ENCODE results near the gene CRB2.

The CRB2 gene

DNA sequence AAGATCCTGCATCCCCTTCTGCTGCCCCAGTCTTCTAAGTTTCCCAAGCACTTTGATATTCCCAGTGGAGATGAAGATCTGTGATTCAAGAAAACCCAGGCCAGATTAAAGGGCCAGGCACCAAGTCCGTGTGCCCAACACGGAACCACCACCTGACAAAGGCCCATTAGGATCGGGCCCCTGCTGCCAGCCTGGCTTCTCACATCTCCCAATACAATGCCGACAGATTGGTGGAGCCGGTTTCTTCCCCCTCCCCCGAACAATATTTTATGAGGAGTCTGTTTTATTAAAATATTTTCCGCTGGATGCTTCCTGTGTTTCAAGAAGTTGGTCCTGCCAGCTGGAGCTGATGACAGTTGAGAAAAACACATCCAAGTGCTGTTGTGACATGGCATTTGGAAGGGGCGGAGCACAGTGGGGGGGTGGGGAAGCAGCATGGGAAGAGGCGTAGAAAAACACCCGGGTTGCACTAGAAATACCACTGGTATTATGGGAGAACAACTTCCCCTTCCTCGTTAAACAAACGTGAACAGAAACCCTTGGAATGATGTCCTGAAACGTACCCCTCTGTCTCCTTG lies 45.0 kb downstream of the CRB2 start:
- DNase-seq (ENCODE audit: low read depth in 2 of 2, low spot score in 1 of 2): no peak

DNA sequence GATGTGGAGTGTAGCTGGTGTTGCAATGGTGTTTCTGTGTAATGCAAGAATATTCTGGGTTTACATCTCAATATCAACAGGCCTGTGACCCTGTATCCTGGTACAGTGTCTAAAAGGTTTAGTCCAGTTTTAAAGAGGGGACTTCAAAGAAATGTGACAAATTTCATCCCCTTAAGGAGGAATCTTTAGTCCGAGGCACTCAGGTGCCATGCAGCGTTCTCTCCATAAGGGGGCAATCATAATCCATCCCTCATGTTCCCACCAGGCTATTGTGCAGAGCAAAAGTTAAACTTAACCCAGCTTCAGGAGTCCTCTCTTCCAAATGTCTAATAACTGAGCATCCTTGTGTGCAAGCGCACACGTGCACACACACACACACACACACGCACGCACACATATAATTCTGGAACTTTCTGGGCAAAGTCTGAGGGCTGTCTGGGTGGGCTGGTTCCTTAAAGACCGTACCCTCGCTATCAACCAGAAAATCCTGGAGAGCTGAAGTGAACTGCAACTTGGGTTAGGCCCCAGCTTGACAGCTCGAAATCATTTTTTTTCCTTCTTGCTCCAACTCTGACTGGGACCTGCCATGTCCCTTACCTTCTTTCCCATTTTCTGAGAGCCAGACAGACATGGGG lies 46.0 kb downstream of the CRB2 start:
- DNase-seq (ENCODE audit: low read depth in 2 of 2, low spot score in 1 of 2): no peak

DNA sequence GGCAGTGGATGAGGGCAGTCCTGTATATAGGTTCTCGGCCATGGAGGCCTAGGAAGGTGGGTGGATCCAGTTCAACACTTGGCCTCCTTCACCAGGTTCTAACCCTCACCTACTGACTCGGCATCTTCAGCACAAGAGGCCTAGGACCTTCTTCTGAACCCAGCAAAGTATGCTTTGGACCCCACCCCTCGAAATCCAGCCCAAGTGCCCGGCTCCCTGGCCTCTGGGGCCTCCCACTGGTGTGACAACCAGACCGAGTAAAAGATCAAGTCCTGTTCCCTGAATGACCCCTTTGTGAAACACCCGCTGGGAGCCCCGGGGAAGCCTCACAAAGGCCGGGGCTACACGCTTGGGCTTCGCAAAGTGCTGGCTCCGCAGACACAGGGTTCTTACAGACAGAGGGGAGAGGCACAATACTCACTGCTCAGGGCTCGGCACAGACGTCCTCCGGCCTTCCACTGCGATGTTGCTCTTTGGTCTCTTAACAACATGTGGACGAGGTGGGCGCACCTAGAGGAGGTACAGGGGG lies 47.0 kb downstream of the CRB2 start:
- no peak for DNase-seq (ENCODE audit: low read depth in 2 of 2, low spot score in 1 of 2)

DNA sequence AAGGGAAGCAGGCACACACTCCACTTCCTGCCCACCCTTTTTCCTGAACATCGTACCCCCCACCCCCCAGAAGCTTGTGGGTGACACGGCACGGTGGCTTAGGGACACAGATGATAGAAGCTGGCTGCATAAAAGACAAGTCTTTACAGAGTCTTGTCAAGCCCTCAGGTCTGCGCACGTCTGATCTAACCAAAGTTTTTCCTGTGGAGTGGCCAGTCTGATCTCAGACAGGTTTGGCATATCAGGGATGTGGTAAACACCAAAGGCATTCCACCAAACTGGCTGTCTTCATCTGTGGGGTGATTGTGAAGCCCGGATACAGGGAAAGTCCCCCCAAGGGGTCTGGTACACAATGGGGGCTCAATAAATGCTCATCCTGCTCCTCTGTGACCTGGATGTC lies 50.0 kb downstream of the CRB2 start:
- no peak for DNase-seq (ENCODE audit: low read depth in 2 of 2, low spot score in 1 of 2)

DNA sequence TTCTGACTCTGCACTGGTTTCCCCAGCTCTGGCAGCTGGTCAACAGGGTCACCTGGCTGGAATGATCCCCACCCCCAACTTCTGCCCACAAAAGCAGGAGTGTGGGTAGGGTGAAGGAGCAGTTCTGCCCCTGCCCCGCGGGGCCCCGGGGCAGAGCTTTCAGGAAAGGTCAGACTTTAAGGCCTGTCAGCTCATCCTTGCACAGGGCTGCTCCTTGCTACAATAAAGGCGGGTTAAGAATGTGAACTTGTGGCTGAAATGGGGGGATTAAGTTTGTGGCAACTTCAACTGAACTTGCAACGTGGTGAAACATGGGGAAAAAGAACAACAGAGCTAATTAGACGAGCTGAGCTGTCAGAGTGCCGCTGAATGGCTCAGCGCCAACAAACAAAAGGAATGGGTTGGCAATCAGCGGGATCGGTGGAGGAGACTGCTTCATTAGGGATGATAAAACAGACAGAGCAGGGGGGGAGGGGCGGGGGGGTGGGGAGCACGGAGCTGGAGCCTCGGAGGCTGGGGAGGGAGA lies 50.8 kb downstream of the CRB2 start:
- no peak for DNase-seq (ENCODE audit: low read depth in 2 of 2, low spot score in 1 of 2)

DNA sequence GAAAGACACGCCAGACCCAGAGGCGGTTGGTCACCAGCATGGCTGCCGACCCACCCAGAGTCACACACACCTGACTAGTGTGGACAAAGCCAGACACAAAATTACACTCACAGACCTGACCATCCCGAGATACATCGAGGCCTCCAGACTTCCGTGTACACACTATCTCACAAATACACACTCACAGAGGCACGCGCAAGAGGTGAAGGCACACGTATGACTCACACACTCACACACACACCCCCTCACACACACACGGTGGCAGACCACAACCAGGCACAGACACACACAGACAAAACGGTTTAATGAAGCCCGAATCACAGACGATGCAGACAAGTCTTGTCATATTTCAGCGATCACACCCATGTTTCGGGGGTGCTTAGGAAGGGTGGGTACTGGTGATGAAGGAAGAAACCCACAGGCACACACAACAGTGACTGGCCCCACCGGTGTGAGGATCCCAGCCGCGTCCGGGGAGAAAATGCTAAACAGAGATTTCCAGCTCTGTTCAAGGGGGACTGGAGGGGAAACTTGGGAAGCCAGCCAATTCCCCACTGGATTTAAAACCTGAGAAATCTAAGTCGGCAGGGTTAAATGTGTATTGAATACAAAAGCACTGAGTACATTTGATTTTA lies 51.3 kb downstream of the CRB2 start:
- DNase-seq (ENCODE audit: low read depth in 2 of 2, low spot score in 1 of 2): no peak

DNA sequence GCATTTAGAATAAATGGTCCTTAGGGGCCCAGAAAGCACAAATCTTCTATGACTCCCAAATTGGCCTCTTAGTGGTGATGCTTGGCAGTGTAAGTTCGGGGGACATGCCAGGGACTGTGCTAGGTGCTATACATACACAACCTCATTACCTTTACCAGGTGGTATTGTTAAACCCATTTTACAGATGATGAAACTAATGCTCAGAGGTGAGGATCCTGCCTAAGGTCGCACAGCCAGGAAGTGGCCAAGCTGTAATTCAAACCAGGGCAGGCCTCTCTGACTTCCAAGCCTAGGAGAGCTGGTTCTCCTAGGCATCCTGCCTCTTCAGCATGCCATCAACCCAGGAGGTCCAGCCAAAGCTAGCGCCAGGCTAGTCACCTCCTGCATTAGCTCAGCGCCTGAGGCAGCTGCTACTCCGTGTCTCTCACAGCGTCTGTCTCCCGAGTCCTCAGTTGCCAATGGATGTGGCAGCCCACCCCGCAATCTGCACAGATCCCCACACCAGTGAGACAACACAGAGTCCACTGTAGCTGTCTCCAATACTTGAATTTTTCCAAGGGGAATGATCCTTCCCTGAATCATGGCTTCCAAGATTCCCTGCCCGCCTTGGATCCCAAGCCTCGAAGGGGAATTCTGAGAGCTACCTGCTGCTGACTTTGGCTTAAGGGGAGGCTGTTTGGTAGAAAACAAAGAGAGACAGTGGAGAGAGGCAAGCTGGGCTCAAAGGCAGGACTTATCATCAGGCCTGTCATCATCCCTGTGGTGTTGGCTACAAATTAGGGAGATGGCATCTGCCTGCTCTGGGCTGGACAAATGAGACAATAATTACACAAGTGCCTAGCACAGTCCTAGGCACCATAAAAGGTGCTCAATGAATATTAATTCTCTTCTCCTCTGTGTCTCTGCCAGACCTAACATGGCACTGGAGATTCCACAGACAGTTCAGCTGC lies 52.6 kb downstream of the CRB2 start:
- DNase-seq (ENCODE audit: low read depth in 2 of 2, low spot score in 1 of 2): no peak

DNA sequence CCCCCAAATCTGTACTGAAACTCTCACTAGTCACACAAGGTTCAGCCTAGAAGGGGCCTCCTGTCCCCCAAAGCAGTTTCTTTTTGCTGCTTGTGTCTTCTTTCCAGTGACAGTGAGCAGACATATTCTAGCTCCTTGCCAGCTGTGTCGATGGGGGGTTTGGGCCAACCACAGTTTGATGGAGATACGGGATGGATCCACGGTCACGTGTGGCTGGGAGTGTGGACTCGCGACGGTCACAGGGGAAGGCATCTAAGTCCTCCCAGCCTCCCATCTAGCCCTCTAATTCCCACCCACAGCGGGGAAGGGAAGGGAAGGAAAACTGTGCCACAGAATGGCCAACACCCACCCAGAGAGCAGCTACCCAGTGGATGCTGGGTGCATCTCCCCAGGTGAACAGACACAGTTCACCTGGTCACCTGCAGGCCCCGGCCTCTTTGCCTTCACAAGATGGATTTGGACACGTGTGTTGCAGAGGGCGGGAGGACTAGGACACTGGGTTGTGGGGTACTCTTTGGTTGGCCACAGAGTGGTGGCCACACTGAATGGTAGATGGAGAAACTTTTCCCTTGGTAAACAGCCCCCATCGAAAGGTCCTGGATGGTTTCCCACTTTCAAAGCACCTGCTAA lies 54.4 kb downstream of the CRB2 start:
- no peak for DNase-seq (ENCODE audit: low read depth in 2 of 2, low spot score in 1 of 2)

DNA sequence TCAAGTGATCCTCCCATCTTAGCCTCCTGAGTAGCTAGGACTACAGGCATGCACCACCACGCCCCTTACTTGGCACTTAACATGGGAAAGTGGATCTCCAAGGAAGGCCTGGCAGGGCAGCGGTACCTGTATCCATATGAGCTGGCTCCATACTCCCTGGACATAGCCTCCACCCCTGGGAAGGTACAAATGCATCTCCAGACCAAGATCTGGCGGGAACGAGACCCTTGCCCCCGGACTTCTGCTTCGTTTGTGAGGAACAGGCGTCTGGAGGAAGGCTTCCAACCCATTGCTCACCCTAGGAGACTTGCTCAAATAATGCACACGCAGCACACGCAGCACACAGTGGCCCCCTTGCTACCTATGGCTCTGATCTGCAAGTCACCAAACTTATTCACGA lies 55.2 kb downstream of the CRB2 start:
- no peak for DNase-seq (ENCODE audit: low read depth in 2 of 2, low spot score in 1 of 2)

DNA sequence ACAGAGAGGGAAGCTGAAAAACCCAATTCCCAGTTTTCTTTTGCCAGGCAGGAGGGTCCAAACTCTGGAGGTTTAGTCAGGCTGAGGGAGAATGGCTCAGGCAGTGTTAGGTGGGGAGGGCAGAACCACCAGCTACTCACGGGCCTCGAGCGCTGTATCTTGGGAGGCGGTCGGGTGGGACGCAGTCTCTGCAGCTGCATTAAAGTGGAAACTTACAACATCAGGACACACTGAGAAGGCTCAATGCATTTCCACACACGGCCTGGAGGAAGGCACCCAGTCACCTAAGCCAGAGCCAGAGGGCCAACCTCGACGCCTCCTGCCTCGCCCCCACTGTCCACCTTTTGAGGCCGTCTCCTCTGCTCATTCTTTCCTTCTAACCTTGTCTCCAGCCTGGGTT lies 55.6 kb downstream of the CRB2 start:
- DNase-seq (ENCODE audit: low read depth in 2 of 2, low spot score in 1 of 2): no peak

DNA sequence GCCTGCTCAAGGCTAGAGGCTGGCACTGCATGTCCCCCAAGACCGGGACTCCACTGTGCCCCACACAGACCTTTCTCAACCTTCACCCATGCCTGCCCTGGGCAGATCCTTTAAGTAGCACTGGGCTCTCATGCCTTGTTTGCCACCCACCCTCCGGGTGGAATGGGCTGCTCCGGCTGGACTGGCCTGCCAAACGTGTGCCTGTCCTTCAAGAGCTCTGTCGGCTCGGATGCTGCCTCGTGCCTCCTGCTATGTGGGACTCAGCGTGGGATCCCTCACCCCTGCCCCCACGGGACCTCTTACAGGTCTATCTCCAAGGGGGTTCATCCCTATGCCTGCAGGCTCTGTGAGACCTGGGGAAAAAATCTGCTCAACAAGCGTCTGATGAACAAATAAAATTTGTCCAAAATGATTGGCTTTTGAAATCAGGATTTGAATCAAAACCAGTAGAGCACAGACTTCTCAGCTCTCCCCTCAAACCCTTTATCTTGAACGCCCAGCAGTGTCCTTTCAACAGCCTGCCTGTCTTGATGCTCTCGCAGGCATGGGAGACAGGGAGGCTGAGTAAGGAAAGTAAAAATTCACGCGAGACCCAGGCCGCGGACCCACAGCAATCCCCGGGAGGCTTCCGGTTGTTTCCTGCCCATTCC lies 56.3 kb downstream of the CRB2 start:
- DNase-seq (ENCODE audit: low read depth in 2 of 2, low spot score in 1 of 2): no peak

DNA sequence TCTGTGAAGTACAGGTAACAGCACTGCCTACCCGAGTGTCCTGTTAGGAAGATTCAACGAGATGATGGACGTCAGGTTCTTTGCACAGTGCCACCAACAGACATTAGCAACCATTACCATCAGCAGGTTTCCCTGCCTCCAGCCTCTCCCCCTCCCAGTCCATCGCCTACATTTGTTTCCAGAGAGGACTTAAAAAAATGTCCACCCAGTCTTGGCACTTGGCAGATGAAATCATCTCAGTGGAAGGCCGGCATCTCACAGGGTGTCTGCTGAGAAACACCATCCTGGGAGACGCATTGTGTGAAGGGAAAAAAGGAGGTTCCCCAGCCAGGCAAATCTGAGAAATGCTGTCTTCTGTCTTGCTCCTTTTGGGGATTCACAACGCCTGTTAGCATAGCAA lies 58.2 kb downstream of the CRB2 start:
- DNase-seq (ENCODE audit: low read depth in 2 of 2, low spot score in 1 of 2): no peak

DNA sequence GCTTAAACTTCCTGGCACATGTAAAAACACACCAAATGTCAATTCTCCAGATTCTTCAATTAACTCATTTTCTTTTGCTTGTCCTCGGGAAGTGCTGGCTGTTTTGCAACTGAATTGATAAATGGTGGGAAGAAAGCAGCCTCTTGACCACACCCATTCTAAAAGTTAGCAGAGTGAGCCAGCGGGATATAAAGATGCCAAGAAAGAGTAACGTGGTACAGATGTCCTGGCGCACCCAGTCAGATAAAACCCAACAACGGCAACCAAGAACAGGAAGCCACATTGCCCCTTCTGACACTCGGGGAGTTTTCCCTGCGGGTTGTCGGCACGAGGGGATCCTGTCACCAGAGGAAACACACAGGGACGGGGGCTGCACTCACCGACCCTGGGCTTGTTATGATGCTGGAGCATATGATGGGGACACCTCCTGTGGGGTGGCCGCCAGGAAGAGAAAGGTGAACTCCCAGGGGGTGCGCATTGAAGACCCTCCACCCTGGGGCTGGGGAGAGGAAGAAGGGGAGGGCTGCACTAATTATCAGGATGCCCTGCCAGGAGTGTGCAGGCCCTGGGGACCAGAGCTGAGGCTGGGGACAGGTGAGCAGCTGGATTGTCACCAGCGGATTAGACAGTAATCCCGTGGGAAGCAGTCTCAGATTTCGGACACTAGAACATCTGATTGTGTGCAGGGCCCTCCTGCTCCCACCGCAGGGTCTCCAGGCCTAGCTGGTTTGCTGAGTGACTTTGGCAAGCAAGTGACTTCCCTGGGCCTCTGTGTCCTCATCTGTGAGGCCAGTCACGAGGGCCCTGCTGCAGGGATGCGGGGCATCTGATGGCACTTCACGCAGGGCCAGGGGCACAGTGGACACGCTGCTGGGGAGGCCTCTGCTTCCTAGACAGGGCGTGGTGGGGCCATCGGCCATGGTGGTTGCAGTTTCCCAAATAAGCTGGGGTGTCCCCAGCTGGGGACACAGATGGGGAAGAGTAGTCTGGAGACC lies 59.2 kb downstream of the CRB2 start:
- DNase-seq (ENCODE audit: low read depth in 2 of 2, low spot score in 1 of 2): no peak

DNA sequence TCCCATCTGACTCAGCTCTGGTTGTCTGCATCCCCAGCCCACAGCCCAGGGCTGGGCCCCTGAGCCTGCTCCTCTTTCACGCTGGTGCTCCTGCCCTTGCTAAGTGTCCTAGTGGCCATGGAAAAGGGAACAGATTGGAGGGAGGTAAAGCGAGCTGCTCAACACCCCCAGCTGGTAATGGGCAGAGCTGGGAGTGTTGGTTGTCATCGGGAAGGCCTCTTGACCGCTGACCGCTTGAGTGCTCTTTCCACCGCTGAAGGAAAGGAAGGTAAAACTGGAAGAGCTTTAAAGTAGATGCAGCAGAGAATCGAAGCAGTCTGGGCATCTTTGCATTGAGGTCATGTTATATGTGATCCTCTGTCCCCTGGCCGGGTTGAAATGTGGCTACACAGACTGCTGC lies 60.2 kb downstream of the CRB2 start:
- DNase-seq (ENCODE audit: low read depth in 2 of 2, low spot score in 1 of 2): no peak

DNA sequence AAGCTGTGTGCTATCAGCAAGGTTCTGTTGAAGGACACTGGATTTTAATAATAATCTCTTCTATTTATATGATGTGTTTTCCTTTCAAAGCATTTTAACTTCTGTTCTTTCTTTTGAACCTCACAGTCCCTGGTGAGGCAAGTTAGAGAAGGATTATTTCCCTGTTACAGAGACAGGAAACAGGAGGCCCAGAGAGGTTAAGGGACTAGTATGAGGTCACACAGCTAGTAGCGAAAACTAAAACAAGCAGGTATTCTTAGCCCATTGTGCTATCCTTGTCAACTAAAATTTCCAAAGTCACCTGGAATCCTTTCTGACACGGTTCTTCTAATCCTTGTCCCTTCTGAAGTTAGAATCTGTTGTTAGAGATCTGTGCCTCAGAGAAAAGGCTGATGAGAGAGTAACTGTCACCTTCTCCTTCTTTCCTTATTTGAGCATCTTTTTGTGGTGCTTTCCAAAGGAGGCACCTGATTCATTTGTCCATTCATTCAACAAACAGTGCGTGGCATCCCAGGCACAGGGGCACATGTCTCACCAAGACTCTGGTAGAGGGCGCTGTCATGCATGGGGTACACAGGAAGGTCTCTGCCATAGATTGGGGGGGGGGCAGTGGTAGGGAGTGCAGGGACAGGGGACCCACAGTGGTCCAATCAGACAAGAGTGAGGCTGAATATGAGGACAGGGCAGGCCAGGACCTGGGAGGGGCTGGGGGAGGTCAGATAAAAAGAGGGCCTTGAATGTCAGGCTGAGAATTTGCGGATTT lies 61.5 kb downstream of the CRB2 start:
- DNase-seq (ENCODE audit: low read depth in 2 of 2, low spot score in 1 of 2): no peak

DNA sequence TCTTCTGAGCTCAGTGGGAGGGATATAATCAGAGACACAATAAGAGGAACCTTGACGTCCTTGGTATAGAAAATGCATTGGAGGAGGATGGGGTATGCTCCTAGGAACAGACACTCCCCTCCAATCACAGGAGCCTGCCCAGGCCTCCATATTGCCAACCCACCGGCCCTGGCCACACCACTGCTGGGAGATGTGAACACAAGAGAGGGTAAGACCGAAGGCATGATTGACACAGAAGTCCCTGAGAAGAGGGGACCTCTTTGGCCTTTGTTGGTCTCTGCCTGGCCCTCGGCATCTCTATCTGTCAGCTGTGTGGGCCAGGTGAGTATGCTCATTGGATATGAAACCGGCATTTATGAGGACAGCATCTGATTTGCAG lies 62.0 kb downstream of the CRB2 start:
- no peak for DNase-seq (ENCODE audit: low read depth in 2 of 2, low spot score in 1 of 2)

DNA sequence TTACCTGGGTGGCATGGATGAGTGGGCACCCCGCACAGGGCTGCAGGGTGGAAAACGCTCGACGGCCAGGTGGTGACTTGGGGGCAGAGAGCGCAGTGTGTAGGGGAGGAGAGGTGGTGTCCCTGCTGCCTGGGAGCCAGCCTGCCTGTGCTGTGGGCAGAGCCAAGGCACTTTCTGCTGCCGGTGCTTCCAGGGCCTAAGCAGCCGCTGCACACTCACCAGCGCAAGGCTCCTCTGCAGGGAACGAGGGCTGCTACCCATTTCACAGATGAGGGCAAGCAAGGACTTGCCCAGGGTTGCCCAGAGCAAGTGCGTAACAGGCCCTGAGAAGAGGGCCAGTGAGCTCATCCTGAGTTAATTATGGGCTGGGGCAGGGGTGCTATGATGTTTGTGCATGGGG lies 62.5 kb downstream of the CRB2 start:
- no peak for DNase-seq (ENCODE audit: low read depth in 2 of 2, low spot score in 1 of 2)

DNA sequence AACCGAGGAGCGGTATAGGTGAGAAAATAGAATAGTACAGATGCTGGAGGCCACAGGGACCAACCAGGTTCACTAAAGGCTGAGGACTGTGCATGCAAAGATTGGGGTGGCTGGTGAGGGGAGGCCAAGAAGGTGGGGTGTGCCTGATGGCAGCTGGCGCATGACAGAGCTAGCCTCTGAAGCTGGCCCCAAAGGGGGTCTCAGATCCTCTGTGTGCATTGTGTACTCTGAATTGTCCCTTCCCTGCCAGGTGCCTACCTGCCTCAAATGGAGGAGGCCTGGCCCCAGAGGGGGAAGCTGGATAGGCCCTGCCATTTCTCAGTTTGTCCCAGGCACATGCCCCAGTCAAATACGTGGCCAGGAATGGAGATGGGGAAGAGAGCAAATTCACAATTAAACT lies 63.1 kb downstream of the CRB2 start:
- no peak for DNase-seq (ENCODE audit: low read depth in 2 of 2, low spot score in 1 of 2)

All from stimulated activated CD8-positive, alpha-beta memory T cell treated with anti-CD3 and anti-CD28 coated beads, Interleukin-4, amount 100 ng/mL, for 1 hour (primary cell).